Caco-2 (cell line): ENCODE results near the gene SNAI3. TPM values are rescaled to one million over a fixed set of nuclear protein-coding genes. Genes with fewer than 3 reads are reported as not detected.

ENCODE experiments used
- BruUV-seq: library from RNA; stranded (reverse); fragments of 400-500 nt; replicated peaks from 2 replicates; lab custom pipeline; 2021; lab: Mats Ljungman, UMichigan
- CTCF ChIA-PET: fragments of 300-600 bp; sonication (Branson Sonifier 250); formaldehyde crosslinking; loops from one replicate; lab custom pipeline; 2022; ENCODE audit warnings: antibody characterized with exemption; lab: Charles Lee
- POLR2A ChIA-PET: fragments of 300-600 bp; sonication (Branson Sonifier 250); formaldehyde crosslinking; loops from one replicate; lab custom pipeline; 2022; ENCODE audit warnings: antibody characterized with exemption; lab: Charles Lee
- DNase-seq, 2 experiments: peaks; one replicate each; pipeline versions ENCODE4 v3.0.0 to v3.0.0-alpha.2; 2020 to 2022
- H3K27me3 ChIP-seq: replicated peaks from 2 replicates; pipeline ENCODE4 v1.6.0; 2011; ENCODE audit warnings: low read length; ENCODE audit not compliant: control insufficient read depth, insufficient read depth
- H3K36me3 ChIP-seq: 2 replicates; pipeline ENCODE4 v1.5.1; 2011; ENCODE audit warnings: low read length; ENCODE audit not compliant: control insufficient read depth, insufficient read depth
- H3K4me1 ChIP-seq: fragments of 250-450 bp; sonication (Bioruptor Pico); 2 replicates; pipeline ENCODE4 v1.5.1; 2020; ENCODE audit warnings: mild to moderate bottlenecking
- H3K4me3 ChIP-seq: 2 replicates; pipeline ENCODE4 v1.5.1; 2011; ENCODE audit warnings: low read depth, mild to moderate bottlenecking, control low read depth, low read length
- H3K9me3 ChIP-seq: fragments of 250-450 bp; sonication (Bioruptor Pico); 2 replicates; pipeline ENCODE4 v1.5.1; 2020; ENCODE audit warnings: mild to moderate bottlenecking, moderate library complexity
- H3K27ac Mint-ChIP-seq: one replicate; pipeline ENCODE4 v1.8.0; 2022; ENCODE audit warnings: mixed read lengths; ENCODE audit not compliant: unreplicated experiment
- H3K27me3 Mint-ChIP-seq: one replicate; pipeline ENCODE4 v1.8.0; 2022; ENCODE audit warnings: mixed read lengths; ENCODE audit not compliant: insufficient read depth, unreplicated experiment
- H3K36me3 Mint-ChIP-seq: one replicate; pipeline ENCODE4 v1.8.0; 2022; ENCODE audit warnings: mild to moderate bottlenecking, mixed read lengths; ENCODE audit not compliant: insufficient read depth, unreplicated experiment
- H3K4me1 Mint-ChIP-seq: one replicate; pipeline ENCODE4 v1.8.0; 2022; ENCODE audit warnings: low read depth, mixed read lengths; ENCODE audit not compliant: unreplicated experiment
- H3K4me3 Mint-ChIP-seq: one replicate; pipeline ENCODE4 v1.8.0; 2022; ENCODE audit warnings: mild to moderate bottlenecking, moderate library complexity, mixed read lengths; ENCODE audit not compliant: unreplicated experiment
- H3K9me3 Mint-ChIP-seq: one replicate; pipeline ENCODE4 v1.8.0; 2022; ENCODE audit warnings: mixed read lengths; ENCODE audit not compliant: unreplicated experiment
- intact Hi-C: fragments of 100-400 bp; cut with micrococcal nuclease; formaldehyde crosslinking; loops from one replicate; pipeline ENCODE4 v1.10.0; 2022; ENCODE audit not compliant: unreplicated experiment
- total RNA-seq: library from RNA; stranded (reverse); gene quantifications from 2 replicates; pipeline ENCODE4 v1.2.3, GENCODE V29; 2022
- TF ChIP-seq, protein P1 (sequence below), 2 experiments: fragments of 200-600 bp in 1 of 2; IDR thresholded peaks; 1 replicate in 1 of 2; 2 replicates in 1 of 2; pipeline versions ENCODE4 v1.5.1 to v1.8.0; 2011 to 2022; ENCODE audit warnings: antibody characterized with exemption in 1 of 2, control low read depth in 1 of 2, inconsistent platforms in 1 of 2, low read depth in 1 of 2, low read length in 1 of 2, mild to moderate bottlenecking in 1 of 2, moderate library complexity in 1 of 2; ENCODE audit not compliant: insufficient read depth in 1 of 2, severe bottlenecking in 1 of 2, unreplicated experiment in 1 of 2

SNAI3 gene
- total RNA-seq, 1 experiment from 2014 or later: 3.5 TPM

GRCh38 chr16:88706229-88706964 is 20.1 kb upstream of the SNAI3 start, which contains the start of the genes CTU2 and RNF166:
CTU2 (plus strand) TSS chr16:88706503; CDS start chr16:88706531, 28 bp downstream.
RNF166 (minus strand) TSS chr16:88706408; CDS start chr16:88706325, 83 bp downstream.
- peak within 1 kb of the TSS; percentile 60 for H3K27ac Mint-ChIP-seq
- no peaks in the 10 kb centered on the region for H3K27me3 ChIP-seq
- H3K9me3 Mint-ChIP-seq: no peaks in the 10 kb centered on the region
- H3K27me3 Mint-ChIP-seq: no peaks in the 10 kb centered on the region
- TF ChIP-seq, protein P1, sequence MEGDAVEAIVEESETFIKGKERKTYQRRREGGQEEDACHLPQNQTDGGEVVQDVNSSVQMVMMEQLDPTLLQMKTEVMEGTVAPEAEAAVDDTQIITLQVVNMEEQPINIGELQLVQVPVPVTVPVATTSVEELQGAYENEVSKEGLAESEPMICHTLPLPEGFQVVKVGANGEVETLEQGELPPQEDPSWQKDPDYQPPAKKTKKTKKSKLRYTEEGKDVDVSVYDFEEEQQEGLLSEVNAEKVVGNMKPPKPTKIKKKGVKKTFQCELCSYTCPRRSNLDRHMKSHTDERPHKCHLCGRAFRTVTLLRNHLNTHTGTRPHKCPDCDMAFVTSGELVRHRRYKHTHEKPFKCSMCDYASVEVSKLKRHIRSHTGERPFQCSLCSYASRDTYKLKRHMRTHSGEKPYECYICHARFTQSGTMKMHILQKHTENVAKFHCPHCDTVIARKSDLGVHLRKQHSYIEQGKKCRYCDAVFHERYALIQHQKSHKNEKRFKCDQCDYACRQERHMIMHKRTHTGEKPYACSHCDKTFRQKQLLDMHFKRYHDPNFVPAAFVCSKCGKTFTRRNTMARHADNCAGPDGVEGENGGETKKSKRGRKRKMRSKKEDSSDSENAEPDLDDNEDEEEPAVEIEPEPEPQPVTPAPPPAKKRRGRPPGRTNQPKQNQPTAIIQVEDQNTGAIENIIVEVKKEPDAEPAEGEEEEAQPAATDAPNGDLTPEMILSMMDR (IDR thresholded peaks at IDR 0.05; ENCODE audit: insufficient read depth in 1 of 2, low read depth in 1 of 2, low read length in 1 of 2, severe bottlenecking in 1 of 2, unreplicated experiment in 1 of 2): no peak
- H3K4me3 ChIP-seq: peak within 1 kb of the TSS; percentile 94
- no peaks in the 10 kb centered on the region for H3K9me3 ChIP-seq
- ChIA-PET CTCF (interaction anchor here (0.6 to 2.8 kb wide), 2 partner anchors 31 to 37 kb away, joined by 5 to 12 read pairs; no protein-coding TSS in a partner anchor), POLR2A (interaction anchor here (0.6 kb wide), 1 partner anchor 136 kb away, joined by 3 read pairs; the partner anchor contains the start of gene ZC3H18)
- H3K36me3 Mint-ChIP-seq: peaks cover 33% of the 10 kb centered on the region
- intact Hi-C loops: loop anchor here (5.0 kb wide), 1 partner anchor 44 kb away; the partner anchor contains the start of gene MVD
- no TSS peak for BruUV-seq
- peak; percentile 89 to 97 for DNase-seq
- H3K4me1 ChIP-seq: peaks cover 9% of the 10 kb centered on the region; the same call in 1 of the 2 replicates
- H3K4me3 Mint-ChIP-seq: peak within 1 kb of the TSS; percentile 82
- H3K36me3 ChIP-seq: no peaks in the 10 kb centered on the region; the same call in 1 of the 2 replicates
- H3K4me1 Mint-ChIP-seq: peaks cover 7% of the 10 kb centered on the region

DNA sequence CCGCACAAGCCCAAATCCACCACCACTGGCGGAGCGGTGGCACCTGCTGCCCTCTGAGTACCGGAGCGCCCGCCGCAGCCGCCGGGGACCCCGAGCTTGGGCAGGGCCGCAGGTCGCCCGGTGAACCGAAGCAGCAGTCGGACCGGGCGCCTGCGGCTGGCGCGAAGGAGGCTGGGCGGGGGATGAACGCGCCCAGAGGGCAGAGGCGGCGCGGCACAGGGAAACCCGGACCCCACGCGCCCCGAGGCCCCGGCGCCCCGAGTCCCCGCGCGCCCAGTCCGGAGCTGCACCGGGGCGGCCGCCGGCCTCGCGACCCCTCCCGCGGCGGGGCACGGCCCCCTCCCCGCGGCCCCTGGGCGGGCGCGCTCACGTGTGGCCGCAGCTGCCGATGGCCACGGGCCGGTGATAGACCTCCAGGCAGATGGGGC is 19.5 kb upstream of the SNAI3 start:
- TF ChIP-seq, protein P1 (IDR thresholded peaks at IDR 0.05; ENCODE audit: insufficient read depth in 1 of 2, low read depth in 1 of 2, low read length in 1 of 2, severe bottlenecking in 1 of 2, unreplicated experiment in 1 of 2): no peak
- H3K27me3 Mint-ChIP-seq: no peaks in the 10 kb centered on the region
- H3K4me3 Mint-ChIP-seq: peak overlapping the region; percentile 82
- POLR2A ChIA-PET: no interaction called here
- DNase-seq: peak in 1 of 2 experiments; percentile 47
- BruUV-seq: no TSS peak
- H3K9me3 Mint-ChIP-seq: no peaks in the 10 kb centered on the region
- Histone ChIP-seq H3K4me3 (peak overlapping the region; percentile 94), H3K4me1 (peaks cover 9% of the 10 kb centered on the region; the same call in 1 of the 2 replicates), H3K9me3 (no peaks in the 10 kb centered on the region), H3K27me3 (no peaks in the 10 kb centered on the region), H3K36me3 (no peaks in the 10 kb centered on the region; the same call in 1 of the 2 replicates)
- H3K27ac Mint-ChIP-seq: peak overlapping the region; percentile 41
- peaks cover 30% of the 10 kb centered on the region for H3K36me3 Mint-ChIP-seq
- CTCF ChIA-PET: interaction anchor here (1.0 to 1.1 kb wide), 3 partner anchors 10 to 33 kb away, joined by 3 to 6 read pairs (median 3); no protein-coding TSS in a partner anchor
- intact Hi-C loops: loop anchor here (5.0 kb wide), 1 partner anchor 44 kb away; the partner anchor contains the start of gene MVD
- H3K4me1 Mint-ChIP-seq: peaks cover 7% of the 10 kb centered on the region

DNA sequence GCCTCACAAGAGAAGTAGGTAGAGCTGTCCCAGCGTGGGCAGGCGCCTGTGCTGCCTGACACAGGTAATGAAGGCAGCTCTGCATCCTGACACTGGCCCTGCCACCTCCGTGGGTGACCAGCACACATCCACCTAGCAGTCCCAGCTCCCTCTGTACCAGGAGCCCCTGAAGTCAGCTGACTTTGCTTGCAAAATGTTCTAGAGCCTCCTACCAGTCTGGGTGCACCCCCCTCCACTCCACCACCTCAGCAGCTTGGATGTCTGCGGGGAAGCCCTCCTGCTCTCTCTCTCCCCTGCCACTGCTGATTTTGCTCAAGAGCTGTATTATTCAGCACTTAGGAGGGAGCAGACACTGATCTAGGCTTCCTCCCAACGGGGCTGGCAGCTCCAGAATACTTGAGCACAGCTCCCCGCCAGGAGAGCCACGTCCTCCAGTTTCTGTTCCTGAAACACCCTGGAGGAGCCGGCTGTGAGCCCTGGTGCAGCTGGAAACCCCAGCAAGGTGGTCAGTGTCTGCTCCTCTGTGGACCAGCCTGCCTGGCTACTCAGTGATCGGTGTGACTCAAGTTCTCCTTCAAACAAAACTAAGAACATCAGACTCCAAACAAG is 18.9 kb upstream of the SNAI3 start:
- H3K9me3 ChIP-seq: no peaks in the 10 kb centered on the region
- no peaks in the 10 kb centered on the region for H3K27me3 ChIP-seq
- no peaks in the 10 kb centered on the region for H3K9me3 Mint-ChIP-seq
- intact Hi-C loops: loop anchor here (5.0 kb wide), 1 partner anchor 43 kb away; the partner anchor contains the start of gene MVD
- CTCF ChIA-PET: interaction anchor here (0.7 to 1.1 kb wide), 5 partner anchors 10 to 153 kb away, joined by 3 to 6 read pairs (median 3); no protein-coding TSS in a partner anchor
- H3K4me1 Mint-ChIP-seq: peaks cover 7% of the 10 kb centered on the region
- peak overlapping the region; percentile 94 for H3K4me3 ChIP-seq
- BruUV-seq: TSS peak; percentile 58
- peaks cover 24% of the 10 kb centered on the region for H3K36me3 Mint-ChIP-seq
- TF ChIP-seq, protein P1 (IDR thresholded peaks at IDR 0.05; ENCODE audit: insufficient read depth in 1 of 2, low read depth in 1 of 2, low read length in 1 of 2, severe bottlenecking in 1 of 2, unreplicated experiment in 1 of 2): no peak
- peak overlapping the region; percentile 82 for H3K4me3 Mint-ChIP-seq
- no peak for DNase-seq
- H3K36me3 ChIP-seq: no peaks in the 10 kb centered on the region; the same call in 1 of the 2 replicates
- H3K4me1 ChIP-seq: peaks cover 9% of the 10 kb centered on the region; the same call in 1 of the 2 replicates
- H3K27ac Mint-ChIP-seq: peak overlapping the region; percentile 41
- no peaks in the 10 kb centered on the region for H3K27me3 Mint-ChIP-seq
- POLR2A ChIA-PET: no interaction called here
